Skeletal muscle tissue (tissue), 4 donors: ENCODE data around the gene OR6J1. TPM values are rescaled to one million over a fixed set of nuclear protein-coding genes. Genes with fewer than 3 reads are reported as not detected.

Experiments
- H3K27ac ChIP-seq: one replicate; pipeline ENCODE4 v1.7.0; 2013; ENCODE audit warnings: mild to moderate bottlenecking, low read depth, low read length, inconsistent platforms
- H3K27me3 ChIP-seq, 3 donors: one replicate each; pipeline ENCODE4 v1.7.0; 2013; ENCODE audit warnings: low read length in 3 of 3; ENCODE audit not compliant: control insufficient read depth in 3 of 3, insufficient read depth in 3 of 3
- H3K36me3 ChIP-seq, 3 donors: one replicate each; pipeline ENCODE4 v1.7.0; 2013; ENCODE audit warnings: low read length in 3 of 3; ENCODE audit not compliant: control insufficient read depth in 3 of 3, insufficient read depth in 3 of 3
- H3K4me1 ChIP-seq, 3 donors: one replicate each; pipeline ENCODE4 v1.7.0; 2013; ENCODE audit warnings: low read length in 3 of 3, mild to moderate bottlenecking in 3 of 3; ENCODE audit not compliant: control insufficient read depth in 3 of 3, insufficient read depth in 3 of 3
- H3K4me3 ChIP-seq, 3 donors: one replicate each; pipeline ENCODE4 v1.7.0; 2013; ENCODE audit warnings: low read length in 3 of 3
- H3K9ac ChIP-seq, 3 donors: one replicate each; pipeline ENCODE4 v1.7.0; 2013; ENCODE audit warnings: low read length in 3 of 3, mild to moderate bottlenecking in 3 of 3, moderate library complexity in 2 of 3, low read depth in 1 of 3
- H3K9me3 ChIP-seq, 3 donors: one replicate each; pipeline ENCODE4 v1.7.0; 2013; ENCODE audit warnings: low read length in 3 of 3; ENCODE audit not compliant: control insufficient read depth in 3 of 3
- total RNA-seq: library from RNA; depleted of rRNA; stranded (reverse); fragments of >200 nt; gene quantifications from one replicate; pipeline ENCODE4 v1.2.3, GENCODE V29; 2014
- donor health status: Osteomylitis.

The OR6J1 gene
- total RNA-seq, 1 donor from 2014 or later = not detected

- Histone ChIP-seq H3K9ac (peak overlapping the region; percentile 94 to 96 (median 94)), H3K4me1 (peaks cover 27 to 35% (median 30%) of the 10 kb centered on the region in 3 donors), H3K36me3 (peaks cover 23 to 29% (median 26%) of the 10 kb centered on the region in 3 donors), H3K9me3 (no peaks in the 10 kb centered on the region), H3K27ac (peak overlapping the region; percentile 98), H3K27me3 (peaks cover 0 to 4% (median under 1%) of the 10 kb centered on the region in 3 donors), H3K4me3 (peak overlapping the region; percentile 83 to 98 (median 98))
Measured at GRCh38 chr14:22598896-22599244, 45.3 kb downstream of the OR6J1 start.

DNA sequence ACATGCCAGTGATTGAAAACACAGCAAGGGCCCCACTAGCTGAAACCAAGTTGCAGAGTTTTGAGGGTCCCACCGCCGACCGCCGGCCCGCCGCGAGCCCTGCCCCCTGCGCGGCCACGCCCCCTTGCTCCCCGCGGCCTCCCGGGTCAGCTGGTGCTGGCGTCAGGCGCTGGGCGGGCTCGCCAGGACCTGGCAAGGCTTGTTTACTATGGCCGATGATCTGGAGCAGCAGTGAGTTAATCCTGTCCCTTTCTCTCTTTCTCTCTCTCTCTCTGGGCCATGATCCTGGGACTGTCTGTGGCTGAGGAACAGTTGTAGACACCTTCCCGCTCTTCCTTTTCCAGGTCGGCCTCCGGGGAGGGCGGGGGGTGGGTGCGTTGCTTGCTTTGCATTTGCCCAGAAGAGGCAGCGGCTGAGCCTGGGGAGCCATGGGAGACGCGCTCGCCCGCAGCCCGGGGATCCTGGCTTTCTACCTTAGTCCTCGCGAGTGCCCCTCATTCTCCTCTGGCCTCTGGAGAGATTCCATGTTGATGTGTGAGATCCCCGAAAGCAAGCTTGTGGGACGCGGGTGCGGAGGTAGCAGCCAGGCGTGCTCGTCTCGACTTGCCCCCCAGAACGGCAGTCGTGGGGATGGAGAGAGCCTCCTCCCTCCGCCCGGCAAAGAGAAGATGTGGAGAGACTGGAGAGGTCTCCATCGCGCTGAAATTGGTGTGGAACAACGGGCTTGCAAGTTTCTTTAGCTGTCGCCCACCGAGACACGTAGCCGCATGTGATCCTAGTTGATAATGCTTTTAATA is 45.9 kb downstream of the OR6J1 start, which contains the start of gene ABHD4:
Gene ABHD4 (plus strand): TSS at position 202 of the 797 bp plus-strand sequence. CDS start 7 bp downstream, at position 209.
- Histone ChIP-seq H3K27ac (peak within 1 kb of the TSS; percentile 98), H3K9ac (peak within 1 kb of the TSS; percentile 94 to 96 (median 94)), H3K9me3 (no peaks in the 10 kb centered on the region), H3K36me3 (peaks cover 17 to 23% (median 20%) of the 10 kb centered on the region in 3 donors), H3K27me3 (peaks cover 0 to 5% (median 4%) of the 10 kb centered on the region in 3 donors), H3K4me3 (peak within 1 kb of the TSS; percentile 83 to 98 (median 98)), H3K4me1 (peaks cover 27 to 35% (median 30%) of the 10 kb centered on the region in 3 donors)

GRCh38 chr14:22597771-22598098 is 46.4 kb downstream of the OR6J1 start:
- H3K27me3 ChIP-seq = peaks cover 0 to 5% (median 4%) of the 10 kb centered on the region in 3 donors
- H3K4me3 ChIP-seq = peak overlapping the region; percentile 83 to 98 (median 98)
- peaks cover 27 to 35% (median 30%) of the 10 kb centered on the region in 3 donors for H3K4me1 ChIP-seq
- peak overlapping the region; percentile 98 for H3K27ac ChIP-seq
- H3K9ac ChIP-seq = peak overlapping the region; percentile 76 to 96 (median 94)
- peaks cover 14 to 17% (median 16%) of the 10 kb centered on the region in 3 donors for H3K36me3 ChIP-seq
- H3K9me3 ChIP-seq = no peaks in the 10 kb centered on the region

DNA sequence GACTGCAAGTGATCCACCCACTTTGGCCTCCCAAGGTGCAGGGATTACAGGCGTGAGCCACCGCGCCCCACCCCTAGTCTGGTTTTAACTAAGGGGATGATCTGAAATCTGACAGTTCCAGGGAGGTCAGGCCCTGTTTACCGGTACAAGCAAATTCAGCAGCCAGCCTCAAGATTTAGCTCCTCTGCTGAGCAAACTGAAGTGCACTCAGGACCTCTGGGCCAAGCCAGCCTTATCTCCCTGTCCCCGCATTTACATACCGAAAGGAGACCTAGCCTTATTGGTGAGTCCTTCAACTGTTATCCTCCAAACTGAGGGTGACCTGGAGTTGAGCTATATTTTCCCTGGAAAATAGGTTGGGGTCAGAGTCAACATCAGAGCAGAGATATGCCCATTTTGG is 46.9 kb downstream of the OR6J1 start:
- H3K36me3 ChIP-seq = peaks cover 10 to 13% (median 11%) of the 10 kb centered on the region in 3 donors
- peaks cover 27 to 35% (median 30%) of the 10 kb centered on the region in 3 donors for H3K4me1 ChIP-seq
- H3K9me3 ChIP-seq = no peaks in the 10 kb centered on the region
- no peak overlapping the region for H3K27ac ChIP-seq
- peaks cover 0 to 5% (median 4%) of the 10 kb centered on the region in 3 donors for H3K27me3 ChIP-seq
- H3K9ac ChIP-seq = peak overlapping the region in 1 of 3 donors; percentile 94
- peak overlapping the region in 1 of 3 donors; percentile 98 for H3K4me3 ChIP-seq

- no peaks in the 10 kb centered on the region for H3K9me3 ChIP-seq
- peaks cover 1 to 4% (median 4%) of the 10 kb centered on the region in 3 donors for H3K36me3 ChIP-seq
- H3K4me3 ChIP-seq = no peak overlapping the region
- no peak overlapping the region for H3K27ac ChIP-seq
- peaks cover 25 to 32% (median 30%) of the 10 kb centered on the region in 3 donors for H3K4me1 ChIP-seq
- peaks cover 0 to 5% (median 4%) of the 10 kb centered on the region in 3 donors for H3K27me3 ChIP-seq
- H3K9ac ChIP-seq = no peak overlapping the region
Measured at GRCh38 chr14:22596354-22596879, 47.7 kb downstream of the OR6J1 start.

GRCh38 chr14:22594156-22594716 is 49.9 kb downstream of the OR6J1 start:
- Histone ChIP-seq H3K36me3 (no peaks in the 10 kb centered on the region), H3K9me3 (no peaks in the 10 kb centered on the region), H3K4me3 (no peak overlapping the region), H3K4me1 (peaks cover 12 to 19% (median 18%) of the 10 kb centered on the region in 3 donors), H3K27ac (no peak overlapping the region), H3K9ac (no peak overlapping the region), H3K27me3 (peaks cover 0 to 5% (median 4%) of the 10 kb centered on the region in 3 donors)

DNA sequence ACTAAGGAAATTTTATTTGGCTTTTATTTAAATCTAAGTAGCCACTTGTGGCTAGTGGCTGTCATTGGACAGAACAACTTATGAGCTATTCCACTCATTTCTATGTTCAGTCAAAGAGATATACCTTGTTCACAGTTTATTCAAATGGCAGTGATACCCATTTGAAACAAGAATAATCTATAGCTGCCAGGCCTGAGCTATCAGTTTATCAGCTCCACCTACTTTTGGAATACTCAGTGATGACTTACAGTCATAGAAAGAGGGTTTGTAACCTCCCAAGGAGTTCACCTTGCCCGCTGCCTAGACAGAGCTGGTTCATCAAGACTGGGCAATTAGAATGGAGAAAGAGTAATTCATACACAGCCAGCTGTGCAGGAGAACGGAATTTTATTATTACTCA is 50.6 kb downstream of the OR6J1 start:
- no peak overlapping the region for H3K9ac ChIP-seq
- H3K36me3 ChIP-seq = no peaks in the 10 kb centered on the region
- no peak overlapping the region for H3K4me3 ChIP-seq
- no peaks in the 10 kb centered on the region for H3K9me3 ChIP-seq
- peaks cover 0 to 5% (median 4%) of the 10 kb centered on the region in 3 donors for H3K27me3 ChIP-seq
- peaks cover 11 to 16% (median 14%) of the 10 kb centered on the region in 3 donors for H3K4me1 ChIP-seq
- no peak overlapping the region for H3K27ac ChIP-seq

GRCh38 chr14:22593189-22593588 is 51.0 kb downstream of the OR6J1 start:
- Histone ChIP-seq H3K27me3 (peaks cover 0 to 5% (median 4%) of the 10 kb centered on the region in 3 donors), H3K27ac (no peak overlapping the region), H3K9ac (no peak overlapping the region), H3K4me1 (peaks cover 12 to 18% (median 17%) of the 10 kb centered on the region in 3 donors), H3K4me3 (no peak overlapping the region), H3K36me3 (no peaks in the 10 kb centered on the region), H3K9me3 (no peaks in the 10 kb centered on the region)

GRCh38 chr14:22589096-22589839 is 54.9 kb downstream of the OR6J1 start, which contains the start of gene DAD1:
Gene DAD1 (minus strand): TSS chr14:22589224. CDS start chr14:22589157, 67 bp downstream.
- peak within 1 kb of the TSS; percentile 85 for H3K27ac ChIP-seq
- H3K27me3 ChIP-seq = peaks cover 0 to 5% (median 3%) of the 10 kb centered on the region in 3 donors
- peaks cover 0 to 3% (median 0%) of the 10 kb centered on the region in 3 donors for H3K36me3 ChIP-seq
- H3K9ac ChIP-seq = peak within 1 kb of the TSS; percentile 91 to 94 (median 94)
- H3K4me1 ChIP-seq = peaks cover 16 to 28% (median 25%) of the 10 kb centered on the region in 3 donors
- H3K4me3 ChIP-seq = peak within 1 kb of the TSS; percentile 93 to 94 (median 93)
- no peaks in the 10 kb centered on the region for H3K9me3 ChIP-seq
